SK-N-SH (cell line): ENCODE data around the gene KCNA5.

Source experiments
- CTCF ChIP-seq: fragments of 200-600 bp; sonication (generic); IDR thresholded peaks from 2 replicates; pipeline ENCODE4 v1.6.1; 2017; ENCODE audit warnings: antibody characterized with exemption, mild to moderate bottlenecking, moderate library complexity
- EP300 ChIP-seq, 2 experiments: IDR thresholded peaks; 2 replicates each; pipeline versions ENCODE4 v1.4.0 to v1.6.1; 2012; ENCODE audit warnings: borderline replicate concordance in 1 of 2, low read depth in 1 of 2, low read length in 1 of 2
- GATA2 ChIP-seq: sonication (generic); formaldehyde crosslinking; IDR thresholded peaks from 2 replicates; pipeline ENCODE4 v1.5.0; 2020; ENCODE audit warnings: mild to moderate bottlenecking, missing genetic modification reagents
- JUND ChIP-seq: IDR thresholded peaks from 2 replicates; pipeline ENCODE4 v1.4.0; 2012
- MAX ChIP-seq: IDR thresholded peaks from 2 replicates; pipeline ENCODE4 v1.4.0; 2012; ENCODE audit warnings: low read depth
- MEF2A ChIP-seq: IDR thresholded peaks from 2 replicates; pipeline ENCODE4 v1.4.0; 2012; ENCODE audit warnings: low read depth, borderline replicate concordance
- NRF1 ChIP-seq: IDR thresholded peaks from 2 replicates; pipeline ENCODE4 v1.6.1; 2012; ENCODE audit warnings: low read depth, mild to moderate bottlenecking, low read length
- PBX3 ChIP-seq: IDR thresholded peaks from 2 replicates; pipeline ENCODE4; 2012
- RAD21 ChIP-seq: IDR thresholded peaks from 2 replicates; pipeline ENCODE4 v1.6.1; 2012; ENCODE audit warnings: mild to moderate bottlenecking, low read length
- RFX5 ChIP-seq: IDR thresholded peaks from 2 replicates; pipeline ENCODE4 v1.6.1; 2012; ENCODE audit warnings: mild to moderate bottlenecking, improper control_type of control experiment, low read length
- SIN3A ChIP-seq: IDR thresholded peaks from 2 replicates; pipeline ENCODE4 v1.6.1; 2012; ENCODE audit warnings: low read depth, mild to moderate bottlenecking, low read length, moderate library complexity, borderline replicate concordance
- TAF1 ChIP-seq: IDR thresholded peaks from 2 replicates; pipeline ENCODE4 v1.6.1; 2012; ENCODE audit warnings: low read depth, mild to moderate bottlenecking, low read length, moderate library complexity, borderline replicate concordance
- USF1 ChIP-seq: IDR thresholded peaks from 2 replicates; pipeline ENCODE4 v1.4.0; 2012; ENCODE audit warnings: low read depth, borderline replicate concordance
- USF2 ChIP-seq: fragments of 150-350 bp; IDR thresholded peaks from 2 replicates; pipeline ENCODE4 v1.6.1; 2017; ENCODE audit warnings: antibody characterized with exemption, low read length, low read depth, borderline replicate concordance

- TF ChIP-seq NRF1, result no peak
- TF ChIP-seq USF1, result no peak
- no peak for TF ChIP-seq USF2
- TF ChIP-seq EP300 (IDR thresholded peaks at IDR 0.05; ENCODE audit: borderline replicate concordance in 1 of 2, low read depth in 1 of 2, low read length in 1 of 2), result no peak
- TF ChIP-seq SIN3A, result no peak
- TF ChIP-seq RFX5, result no peak
- TF ChIP-seq PBX3, result no peak
- TF ChIP-seq CTCF, result no peak
- no peak for TF ChIP-seq JUND
- TF ChIP-seq MAX, result no peak
- TF ChIP-seq MEF2A, result no peak
- TF ChIP-seq RAD21, result no peak
- no peak for TF ChIP-seq GATA2
- TF ChIP-seq TAF1, result no peak
These were observed 10.9 kb upstream of the KCNA5 start for GRCh38 chr12:5032821-5033220.
